ENCODE results near the gene LRP1B.
"Not testable (repeated sequence)": the region's sequence is repeated elsewhere in the genome, so short reads cannot be mapped to it uniquely, and the experiment has no call there.

Gene LRP1B

GRCh38 chr2:141863964-141864363, 266.9 kb downstream of the LRP1B start:
- DNase-seq, result no peak

GRCh38 chr2:141856215-141856919, 274.4 kb downstream of the LRP1B start:
- no peak for DNase-seq

GRCh38 chr2:141848191-141848590, 282.6 kb downstream of the LRP1B start:
- no peak for DNase-seq

GRCh38 chr2:141844231-141844630, 286.6 kb downstream of the LRP1B start:
- DNase-seq, result no peak

- no peak for DNase-seq
Measured at GRCh38 chr2:141835103-141835502, 295.7 kb downstream of the LRP1B start.

- DNase-seq, result no peak
Measured at GRCh38 chr2:141828761-141829160, 302.1 kb downstream of the LRP1B start.

- DNase-seq, result no peak
Measured at GRCh38 chr2:141824790-141825189, 306.0 kb downstream of the LRP1B start.

GRCh38 chr2:141820893-141821292, 309.9 kb downstream of the LRP1B start:
- DNase-seq, result no peak

GRCh38 chr2:141815320-141815719, 315.5 kb downstream of the LRP1B start:
- DNase-seq, result not testable (repeated sequence)

GRCh38 chr2:141814150-141814549, 316.7 kb downstream of the LRP1B start:
- DNase-seq, result no peak

GRCh38 chr2:141810148-141810547, 320.7 kb downstream of the LRP1B start:
- DNase-seq, result no peak

GRCh38 chr2:141806090-141806489, 324.7 kb downstream of the LRP1B start:
- DNase-seq, result no peak

GRCh38 chr2:141805302-141805701, 325.5 kb downstream of the LRP1B start:
- DNase-seq, result no peak

GRCh38 chr2:141796449-141796848, 334.4 kb downstream of the LRP1B start:
- DNase-seq, result no peak

GRCh38 chr2:141791521-141791920, 339.3 kb downstream of the LRP1B start:
- no peak for DNase-seq

- DNase-seq, result no peak
Measured at GRCh38 chr2:141782574-141782973, 348.2 kb downstream of the LRP1B start.

GRCh38 chr2:141778315-141778835, 352.4 kb downstream of the LRP1B start:
- DNase-seq, result no peak

- no peak for DNase-seq
Measured at GRCh38 chr2:141770530-141770929, 360.3 kb downstream of the LRP1B start.

GRCh38 chr2:141767691-141768090, 363.1 kb downstream of the LRP1B start:
- DNase-seq, result no peak

- no peak for DNase-seq
Measured at GRCh38 chr2:141767051-141767450, 363.8 kb downstream of the LRP1B start.

- DNase-seq, result no peak
Measured at GRCh38 chr2:141766225-141766624, 364.6 kb downstream of the LRP1B start.

- no peak for DNase-seq
Measured at GRCh38 chr2:141748616-141749015, 382.2 kb downstream of the LRP1B start.

- DNase-seq, result no peak
Measured at GRCh38 chr2:141741652-141742051, 389.2 kb downstream of the LRP1B start.

- DNase-seq, result no peak
Measured at GRCh38 chr2:141737492-141738255, 393.1 kb downstream of the LRP1B start.

All from NCI-H1092 (cell line).